Neural crest cell (in vitro differentiated cells): ENCODE data around the gene LGR6. TPM values are rescaled to one million over a fixed set of nuclear protein-coding genes. Genes with fewer than 3 reads are reported as not detected.

Source experiments
- DNase-seq: peaks from one replicate; pipeline ENCODE4 v3.0.0; 2021; ENCODE audit warnings: low read depth, mixed read lengths, low spot score
- H3K27ac Mint-ChIP-seq: one replicate; pipeline ENCODE4 v1.8.0; 2021; ENCODE audit warnings: mild to moderate bottlenecking, mixed read lengths; ENCODE audit not compliant: unreplicated experiment
- H3K27me3 Mint-ChIP-seq: 2 replicates; pipeline ENCODE4 v1.8.0; 2021; ENCODE audit warnings: low read depth, mild to moderate bottlenecking, mixed read lengths
- H3K36me3 Mint-ChIP-seq: 2 replicates; pipeline ENCODE4 v1.8.0; 2021; ENCODE audit warnings: low read depth, mild to moderate bottlenecking, mixed read lengths
- H3K4me1 Mint-ChIP-seq: 2 replicates; pipeline ENCODE4 v1.8.0; 2021; ENCODE audit warnings: mixed read lengths
- H3K4me3 Mint-ChIP-seq: one replicate; pipeline ENCODE4 v1.8.0; 2021; ENCODE audit warnings: mild to moderate bottlenecking, mixed read lengths
- H3K9me3 Mint-ChIP-seq: 2 replicates; pipeline ENCODE4 v1.8.0; 2021; ENCODE audit warnings: mixed read lengths
- total RNA-seq: library from RNA; stranded (reverse); gene quantifications from 2 replicates; pipeline ENCODE4 v1.2.1, GENCODE V29; 2021
- TF ChIP-seq, protein P1 (sequence below): fragments of 200-600 bp; sonication (generic); conservative IDR thresholded peaks from 2 replicates; pipeline ENCODE4 v1.5.0; 2021; ENCODE audit warnings: antibody characterized with exemption, mild to moderate bottlenecking

Gene LGR6
- total RNA-seq, 1 donor from 2014 or later = 0.16 TPM

DNA sequence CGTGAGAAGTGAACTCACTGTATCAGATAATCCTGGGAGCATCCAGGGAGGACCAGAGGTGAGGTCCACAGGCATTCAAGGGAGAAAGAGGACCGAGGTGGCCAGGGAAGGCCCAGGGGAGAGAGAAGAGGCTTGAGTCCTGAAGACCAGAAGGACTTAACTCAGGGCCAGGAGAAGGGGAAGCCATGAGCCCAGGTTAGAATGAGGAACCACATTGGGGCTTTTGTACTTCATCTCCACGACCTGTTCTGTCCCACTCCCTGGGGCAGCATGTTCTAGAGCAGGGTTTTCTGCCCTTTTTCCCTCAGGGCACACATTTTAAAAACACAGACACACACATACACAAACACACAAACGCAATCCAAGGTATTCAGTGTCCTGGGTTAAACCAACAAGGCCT, 8.4 kb downstream of the LGR6 start:
- no peak overlapping the region for H3K4me3 Mint-ChIP-seq

DNA sequence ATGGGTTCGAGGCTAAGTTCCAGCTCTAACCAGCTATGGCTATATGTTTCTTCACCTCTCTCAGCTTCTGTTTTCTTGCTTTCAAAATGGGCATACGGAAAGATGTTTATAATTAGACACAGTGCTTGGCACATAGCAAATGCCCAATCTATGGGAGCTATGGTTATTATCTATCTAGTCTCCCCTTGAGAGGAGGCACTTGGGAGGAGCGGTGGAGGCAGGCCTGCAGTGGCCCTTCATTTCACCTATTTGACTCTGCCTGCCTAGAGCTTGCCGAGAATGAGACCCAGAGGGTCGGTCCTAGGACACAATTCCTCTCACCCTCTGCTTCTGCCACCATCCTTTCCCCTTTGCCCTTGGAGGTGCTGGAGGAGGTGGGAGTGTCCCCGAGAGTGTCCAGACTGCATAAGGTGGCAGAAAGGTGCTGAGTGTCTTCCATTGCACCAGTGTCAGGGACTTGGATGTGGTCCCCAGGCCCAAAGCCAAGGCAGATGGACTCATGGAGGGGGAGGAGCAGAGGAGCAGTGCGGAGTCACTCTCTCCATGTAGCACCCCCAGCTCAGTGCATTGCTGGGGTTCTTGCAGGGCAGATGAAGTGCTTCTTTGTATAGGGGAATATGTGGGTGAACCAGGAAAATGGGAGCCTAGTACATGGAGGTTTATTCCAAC, 9.0 kb downstream of the LGR6 start:
- Mint-ChIP-seq H3K27me3 (peaks cover 8% of the 10 kb centered on the region), H3K4me3 (no peak overlapping the region), H3K9me3 (no peaks in the 10 kb centered on the region), H3K27ac (no peak overlapping the region), H3K36me3 (no peaks in the 10 kb centered on the region), H3K4me1 (peaks cover 11% of the 10 kb centered on the region)
- TF ChIP-seq, protein P1, sequence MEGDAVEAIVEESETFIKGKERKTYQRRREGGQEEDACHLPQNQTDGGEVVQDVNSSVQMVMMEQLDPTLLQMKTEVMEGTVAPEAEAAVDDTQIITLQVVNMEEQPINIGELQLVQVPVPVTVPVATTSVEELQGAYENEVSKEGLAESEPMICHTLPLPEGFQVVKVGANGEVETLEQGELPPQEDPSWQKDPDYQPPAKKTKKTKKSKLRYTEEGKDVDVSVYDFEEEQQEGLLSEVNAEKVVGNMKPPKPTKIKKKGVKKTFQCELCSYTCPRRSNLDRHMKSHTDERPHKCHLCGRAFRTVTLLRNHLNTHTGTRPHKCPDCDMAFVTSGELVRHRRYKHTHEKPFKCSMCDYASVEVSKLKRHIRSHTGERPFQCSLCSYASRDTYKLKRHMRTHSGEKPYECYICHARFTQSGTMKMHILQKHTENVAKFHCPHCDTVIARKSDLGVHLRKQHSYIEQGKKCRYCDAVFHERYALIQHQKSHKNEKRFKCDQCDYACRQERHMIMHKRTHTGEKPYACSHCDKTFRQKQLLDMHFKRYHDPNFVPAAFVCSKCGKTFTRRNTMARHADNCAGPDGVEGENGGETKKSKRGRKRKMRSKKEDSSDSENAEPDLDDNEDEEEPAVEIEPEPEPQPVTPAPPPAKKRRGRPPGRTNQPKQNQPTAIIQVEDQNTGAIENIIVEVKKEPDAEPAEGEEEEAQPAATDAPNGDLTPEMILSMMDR = no peak
- DNase-seq = no peak

More for the DNA sequence above, 8.4 kb downstream of the LGR6 start:
- no peak for DNase-seq
- TF ChIP-seq, protein P1 = no peak
- no peaks in the 10 kb centered on the region for H3K9me3 Mint-ChIP-seq
- peaks cover 13% of the 10 kb centered on the region for H3K27me3 Mint-ChIP-seq
- no peak overlapping the region for H3K27ac Mint-ChIP-seq
- peaks cover 8% of the 10 kb centered on the region for H3K4me1 Mint-ChIP-seq
- no peaks in the 10 kb centered on the region for H3K36me3 Mint-ChIP-seq

DNA sequence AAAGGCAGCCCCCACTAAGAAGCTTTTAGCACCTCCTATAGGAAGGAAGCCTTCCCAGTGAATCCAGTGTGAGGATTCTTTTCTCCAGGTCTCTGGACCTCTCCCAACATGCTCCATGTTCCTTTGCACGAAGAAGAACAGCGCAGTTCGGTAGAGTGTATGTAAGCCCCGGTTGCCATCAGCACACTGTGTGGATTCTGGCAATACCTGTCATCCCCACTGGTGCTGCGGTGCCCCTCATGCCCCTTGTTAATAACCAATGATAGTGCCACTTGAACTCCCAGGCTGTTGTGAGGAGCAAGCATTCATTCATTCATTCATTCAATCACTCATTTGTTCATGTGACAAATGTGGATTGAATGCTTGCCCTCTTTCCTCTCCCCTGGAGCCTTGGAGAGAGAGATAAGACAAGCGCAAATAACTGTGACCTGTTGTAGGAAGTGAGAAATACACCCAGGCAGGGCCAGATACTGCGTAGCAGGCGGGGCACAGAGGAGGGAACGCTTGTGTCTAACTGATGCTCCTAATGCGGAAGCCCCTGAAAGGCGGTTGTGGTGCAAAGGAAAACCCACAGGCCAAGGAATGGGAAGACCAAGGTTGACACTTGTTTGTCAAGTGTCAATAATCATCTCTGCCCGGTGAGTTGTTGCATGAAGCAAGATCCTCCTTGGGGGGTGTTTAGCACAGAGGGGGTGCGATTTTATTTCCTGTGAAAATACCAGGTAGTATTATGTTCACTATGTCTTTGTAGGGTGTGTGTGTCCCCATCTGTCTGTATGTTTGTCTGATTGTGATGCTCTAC, 9.8 kb downstream of the LGR6 start:
- Mint-ChIP-seq H3K9me3 (no peaks in the 10 kb centered on the region), H3K27me3 (no peaks in the 10 kb centered on the region), H3K4me1 (peaks cover 15% of the 10 kb centered on the region), H3K27ac (no peak overlapping the region), H3K4me3 (no peak overlapping the region), H3K36me3 (no peaks in the 10 kb centered on the region)
- DNase-seq = no peak
- TF ChIP-seq, protein P1 = no peak

DNA sequence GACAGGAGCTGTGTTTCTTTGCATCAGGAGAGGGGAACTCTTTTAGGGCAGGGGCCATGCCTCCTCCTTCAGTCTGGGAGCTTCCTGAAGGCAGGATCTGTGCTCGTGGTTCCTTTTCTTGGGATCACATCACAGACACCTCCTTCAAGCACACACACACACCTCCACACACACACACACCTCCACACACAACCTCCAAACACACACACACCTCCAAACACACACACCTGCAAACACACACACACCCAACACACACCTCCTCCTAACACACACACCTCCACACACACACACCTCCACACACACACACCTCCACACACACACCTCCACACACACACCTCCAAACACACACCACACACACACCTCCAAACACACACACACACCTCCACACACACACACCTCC, 10.5 kb downstream of the LGR6 start:
- TF ChIP-seq, protein P1 = no peak
- H3K9me3 Mint-ChIP-seq = no peaks in the 10 kb centered on the region
- no peaks in the 10 kb centered on the region for H3K36me3 Mint-ChIP-seq
- no peak overlapping the region for H3K4me3 Mint-ChIP-seq
- no peaks in the 10 kb centered on the region for H3K27me3 Mint-ChIP-seq
- peaks cover 16% of the 10 kb centered on the region for H3K4me1 Mint-ChIP-seq
- DNase-seq = no peak
- no peak overlapping the region for H3K27ac Mint-ChIP-seq

DNA sequence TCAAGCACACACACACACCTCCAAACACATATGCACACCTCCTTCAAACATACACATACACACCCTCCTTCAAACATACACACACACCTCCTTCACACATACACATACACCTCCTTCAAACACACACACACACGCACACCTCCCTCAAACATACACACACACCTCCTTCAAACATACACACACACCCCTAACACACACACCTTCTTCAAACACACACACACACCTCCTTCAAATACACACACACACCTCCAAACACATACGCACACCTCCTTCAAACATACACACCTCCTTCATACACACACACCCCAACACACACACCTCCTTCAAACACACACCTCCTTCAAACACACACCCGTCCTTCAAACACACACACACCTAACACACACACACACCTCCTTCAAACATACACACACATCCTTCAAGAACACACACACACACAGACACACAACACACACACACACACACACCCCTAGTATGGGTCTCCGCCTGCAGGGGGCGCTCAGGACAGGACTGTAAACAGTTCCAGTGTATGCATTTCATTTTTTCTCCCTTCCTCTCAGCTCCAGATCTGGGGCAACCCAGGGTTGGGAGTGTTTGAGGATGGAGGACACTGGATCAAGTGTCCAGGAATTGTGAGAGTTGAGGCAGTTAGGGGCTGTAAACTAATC, 12.1 kb downstream of the LGR6 start:
- DNase-seq = no peak
- no peak overlapping the region for H3K4me3 Mint-ChIP-seq
- H3K9me3 Mint-ChIP-seq = no peaks in the 10 kb centered on the region
- peaks cover 12% of the 10 kb centered on the region for H3K4me1 Mint-ChIP-seq
- no peak overlapping the region for H3K27ac Mint-ChIP-seq
- peaks cover 1% of the 10 kb centered on the region for H3K27me3 Mint-ChIP-seq
- no peaks in the 10 kb centered on the region for H3K36me3 Mint-ChIP-seq
- TF ChIP-seq, protein P1 = peak; percentile 38
